GM19463 (cell line): ENCODE measurements around the gene TXNDC16.

Experiments
- ATAC-seq: cut with Tn5 transposase; IDR thresholded peaks from one replicate; pipeline ENCODE4 v1.9.1; 2021; ENCODE audit warnings: mild to moderate bottlenecking, moderate library complexity; ENCODE audit not compliant: unreplicated experiment

Gene TXNDC16

DNA sequence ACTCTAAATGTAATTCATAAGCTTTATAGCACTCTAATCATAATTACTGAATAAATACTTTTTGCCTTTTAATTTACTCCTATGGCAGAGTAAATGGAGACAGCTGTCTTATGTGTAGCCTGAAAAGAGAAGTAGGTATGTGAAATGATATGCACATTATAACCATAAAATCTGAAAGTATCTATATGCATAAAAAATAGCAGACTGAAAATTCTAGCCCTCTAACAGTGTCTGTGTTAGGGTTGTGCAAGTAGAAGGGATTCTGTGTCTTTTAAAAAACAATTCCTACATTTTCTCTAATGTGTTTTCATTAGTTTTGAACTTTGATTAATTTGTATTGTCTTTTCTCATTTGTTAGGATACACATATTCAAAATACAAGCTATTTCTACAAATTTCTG is 94.9 kb downstream of the TXNDC16 start:
- ATAC-seq, result no peak

- no peak for ATAC-seq
Observed at GRCh38 chr14:52455291-52456088, 96.8 kb downstream of the TXNDC16 start.

DNA sequence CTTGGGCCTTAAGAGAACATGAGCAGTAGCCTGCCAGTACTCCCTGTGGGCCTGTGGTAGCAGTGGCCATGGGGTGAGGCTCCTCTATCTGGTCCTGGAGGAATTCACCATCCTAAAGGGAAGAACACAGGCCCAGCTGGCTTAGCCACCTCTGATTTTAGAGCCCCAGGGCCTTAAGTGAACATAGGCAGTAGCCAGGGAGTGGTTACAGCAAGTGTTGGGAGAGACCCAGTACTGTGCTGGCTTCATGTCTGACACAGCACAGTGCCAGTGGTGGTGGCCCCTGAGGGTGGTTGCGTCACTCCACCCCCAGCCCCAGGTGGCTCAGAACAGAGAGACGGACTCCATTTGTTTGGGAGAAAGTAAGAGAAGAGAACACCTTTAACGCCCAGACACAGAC is 105.1 kb downstream of the TXNDC16 start:
- ATAC-seq, result no peak

GRCh38 chr14:52446355-52446754 is 106.0 kb downstream of the TXNDC16 start:
- no peak for ATAC-seq

DNA sequence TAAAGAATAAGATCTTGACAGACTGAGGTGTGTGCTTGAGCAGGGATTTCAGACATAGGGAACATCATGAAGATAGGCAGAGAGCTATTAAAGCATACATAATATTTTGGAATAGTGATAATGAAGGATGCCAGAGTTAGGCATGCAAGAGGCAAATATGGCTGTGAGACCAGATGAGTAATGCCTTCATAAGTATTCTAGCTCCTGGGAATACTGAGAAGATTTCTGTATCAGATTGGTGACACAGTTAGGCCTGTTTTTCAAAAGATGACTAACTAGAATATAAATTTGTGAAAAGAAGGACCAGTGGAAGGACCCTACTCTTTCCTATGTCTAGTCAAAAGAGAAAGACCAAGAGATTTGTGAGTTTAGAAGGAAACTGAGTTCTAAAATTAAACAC is 108.8 kb downstream of the TXNDC16 start:
- ATAC-seq, result no peak

DNA sequence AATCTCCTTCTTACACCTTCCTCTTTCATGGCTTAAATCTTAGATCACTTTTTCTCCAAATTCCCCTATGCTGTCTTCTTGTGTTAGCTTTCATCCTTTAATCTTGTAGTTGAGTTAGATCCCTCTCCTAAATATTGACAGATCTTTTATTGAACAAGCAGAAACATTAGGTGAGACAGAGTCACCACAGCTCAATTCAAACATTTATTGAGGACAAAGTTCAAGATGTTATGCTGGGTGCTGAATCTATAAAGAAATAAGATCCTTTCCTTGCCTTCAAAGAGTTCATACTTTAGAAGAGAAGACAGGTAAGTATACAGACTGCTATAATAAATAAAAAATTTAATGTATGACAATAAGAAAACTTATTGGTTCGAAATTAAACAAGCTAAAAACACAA is 109.7 kb downstream of the TXNDC16 start:
- no peak for ATAC-seq

DNA sequence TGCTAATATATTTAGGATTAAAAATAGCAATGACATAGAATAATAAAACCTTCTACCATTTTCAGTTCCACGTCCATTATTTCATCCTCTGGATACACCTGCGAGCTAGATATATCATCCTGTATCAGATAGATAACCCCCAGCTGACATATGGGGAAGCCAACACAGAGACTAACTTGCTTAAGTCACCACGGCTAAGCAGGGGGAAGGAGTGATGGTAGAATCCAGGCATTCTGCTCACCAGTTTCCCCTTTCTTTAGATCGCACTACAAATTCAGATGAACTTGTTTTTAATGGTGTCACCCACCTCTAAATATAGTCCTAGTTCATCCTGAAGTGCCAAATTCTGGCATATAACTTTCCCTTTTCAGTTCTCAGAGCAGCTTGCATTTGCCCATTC is 110.1 kb downstream of the TXNDC16 start:
- no peak for ATAC-seq

- ATAC-seq, result no peak
Observed at GRCh38 chr14:52439476-52439875, 112.8 kb downstream of the TXNDC16 start.

DNA sequence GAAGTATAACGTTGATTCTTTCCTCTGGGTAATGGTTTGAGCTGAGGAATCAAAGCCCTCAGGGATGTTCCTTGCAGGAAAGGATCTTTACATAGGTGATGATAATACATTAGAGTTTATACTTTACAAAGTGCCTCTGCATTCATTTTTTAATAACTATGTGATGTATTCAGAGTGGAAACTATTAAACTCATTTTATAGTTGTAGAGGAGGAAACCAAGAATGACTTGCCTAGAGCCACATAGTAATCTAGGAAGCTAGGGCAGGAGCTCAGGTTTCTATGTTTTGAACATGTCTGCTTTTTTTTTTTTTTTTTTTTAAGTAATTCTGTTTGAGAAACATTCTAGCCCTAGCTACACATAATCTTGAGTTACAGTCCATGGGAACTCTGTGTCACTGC is 117.3 kb downstream of the TXNDC16 start:
- ATAC-seq, result no peak

DNA sequence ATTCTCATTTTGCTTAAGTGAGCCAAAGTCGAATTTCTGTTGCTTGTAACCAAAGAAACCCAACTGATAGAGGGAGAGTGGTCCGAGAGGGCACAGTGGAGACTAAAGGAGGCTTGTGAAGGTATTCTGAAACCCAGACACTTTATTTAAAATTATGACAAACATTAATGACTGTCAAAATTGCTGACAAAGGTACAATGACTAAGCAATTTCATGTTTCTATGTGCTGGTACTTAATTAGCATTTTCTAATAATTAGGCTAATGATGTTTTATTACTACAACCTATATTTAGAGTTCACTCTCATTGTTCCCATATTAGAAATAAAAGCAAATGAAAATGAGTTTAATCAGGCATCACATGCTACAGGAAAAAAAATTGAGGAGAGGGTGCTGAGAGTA is 121.8 kb downstream of the TXNDC16 start:
- no peak for ATAC-seq

DNA sequence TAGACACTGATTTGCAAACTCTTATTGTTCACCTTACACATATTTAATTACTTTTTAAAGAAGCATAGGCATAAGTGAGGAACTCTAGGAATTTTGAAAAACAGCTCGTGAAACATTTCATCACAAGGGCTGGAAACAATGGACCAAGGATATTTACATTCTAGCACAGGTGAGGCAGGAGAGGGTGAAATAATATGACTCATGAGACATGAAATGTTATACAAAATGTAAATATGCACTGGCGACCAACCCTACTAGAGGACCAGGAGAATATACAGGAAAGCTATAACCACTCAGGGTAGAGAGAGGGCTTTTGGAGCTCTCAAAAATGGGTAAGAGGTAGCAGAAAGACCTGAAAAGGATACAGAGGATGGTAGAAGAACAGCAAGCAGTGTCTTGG is 122.9 kb downstream of the TXNDC16 start:
- no peak for ATAC-seq

DNA sequence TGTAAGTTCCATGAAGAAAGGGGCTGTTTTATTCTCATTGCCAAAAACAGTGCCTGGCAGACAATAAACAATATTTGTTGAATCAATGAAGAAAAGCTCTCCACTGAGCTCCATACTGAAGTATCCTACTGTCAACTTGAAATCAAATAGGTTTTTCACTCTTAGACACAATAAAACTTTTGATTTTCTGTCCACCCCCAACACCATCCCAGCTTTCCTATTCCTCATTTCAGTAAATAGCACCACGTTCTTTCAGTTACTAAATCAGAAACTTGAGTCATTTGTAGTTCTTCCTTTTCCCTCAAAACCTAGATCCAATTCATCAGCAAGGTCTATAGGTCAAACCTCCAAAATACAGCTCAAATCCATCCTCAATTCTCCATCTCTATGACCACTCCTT is 124.8 kb downstream of the TXNDC16 start:
- ATAC-seq, result no peak

- no peak for ATAC-seq
Observed at GRCh38 chr14:52422650-52423356, 129.5 kb downstream of the TXNDC16 start.

GRCh38 chr14:52417139-52417538 is 135.2 kb downstream of the TXNDC16 start:
- ATAC-seq, result no peak

GRCh38 chr14:52413729-52414408 is 138.4 kb downstream of the TXNDC16 start:
- ATAC-seq, result no peak

GRCh38 chr14:52412426-52412825 is 139.9 kb downstream of the TXNDC16 start:
- no peak for ATAC-seq

DNA sequence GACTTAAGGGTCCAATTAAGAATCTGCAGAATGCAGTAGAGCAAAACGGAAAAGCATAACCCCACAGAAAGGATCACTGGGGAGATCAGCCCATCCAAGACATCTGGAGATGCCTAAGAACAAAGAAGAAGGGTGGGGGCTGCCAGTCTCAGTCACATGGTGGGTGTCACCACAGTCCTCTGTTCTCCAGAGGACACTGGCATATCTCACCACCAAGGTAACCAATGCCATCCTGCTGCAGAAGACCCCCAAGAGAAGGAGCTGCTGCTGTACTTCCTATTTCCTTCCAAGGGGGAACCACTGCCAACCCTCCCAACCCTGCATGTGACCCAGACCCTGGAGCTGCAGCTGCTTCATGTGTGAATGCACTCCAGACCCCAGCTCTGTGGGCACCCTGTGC is 147.0 kb downstream of the TXNDC16 start:
- no peak for ATAC-seq

GRCh38 chr14:52402812-52403526 is 149.3 kb downstream of the TXNDC16 start:
- ATAC-seq, result peak; percentile 62

DNA sequence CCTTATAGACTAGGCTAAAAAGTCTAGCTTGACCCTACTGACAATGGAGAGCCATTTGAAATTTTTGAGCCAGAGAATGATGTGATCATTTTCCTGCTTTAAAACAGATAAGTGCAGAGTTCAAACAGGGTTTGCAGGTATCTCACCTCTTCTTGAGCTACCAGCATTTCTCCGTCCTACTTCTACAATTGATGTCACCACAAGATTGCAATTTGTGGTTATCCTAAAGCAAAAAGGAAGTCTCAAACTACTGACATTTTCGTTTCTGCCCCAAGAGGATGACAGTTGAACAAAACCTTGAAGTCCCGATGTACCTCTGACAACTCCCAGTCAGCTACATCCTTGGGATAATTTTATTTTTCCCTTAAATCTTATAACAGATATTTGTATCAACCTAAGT is 151.5 kb downstream of the TXNDC16 start:
- no peak for ATAC-seq

DNA sequence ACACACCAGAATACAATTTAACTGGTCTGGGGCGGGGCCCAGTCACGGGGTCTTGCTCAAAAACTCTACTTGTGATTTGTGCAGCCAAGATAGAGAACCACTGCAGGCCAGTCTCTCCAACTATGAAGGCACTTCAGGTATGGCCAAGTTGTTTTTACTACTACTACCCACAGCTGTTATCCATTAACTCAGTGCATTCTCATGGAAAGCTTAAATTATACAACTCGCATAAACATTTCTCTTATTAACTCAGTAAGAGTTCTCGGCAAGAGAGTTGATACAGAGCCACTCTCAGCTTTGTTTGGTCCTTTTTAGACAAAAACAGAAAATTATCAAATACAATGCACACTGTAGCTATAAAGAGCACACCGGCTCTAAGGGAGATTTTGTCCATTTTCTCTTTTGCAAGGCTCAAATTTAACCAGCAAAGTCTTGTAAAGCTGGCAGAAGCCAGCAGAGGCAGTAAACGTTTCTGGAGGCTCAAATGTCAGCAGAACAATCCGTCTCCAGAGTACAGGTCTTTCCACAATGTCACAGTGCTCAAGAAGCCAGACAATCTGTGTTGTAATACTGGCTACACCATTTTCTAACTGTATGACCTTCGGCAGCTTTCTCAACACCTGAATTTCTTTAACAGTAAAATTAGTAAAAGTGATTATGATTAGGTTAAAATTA is 152.2 kb downstream of the TXNDC16 start:
- ATAC-seq, result peak; percentile 51

GRCh38 chr14:52399104-52399503 is 153.2 kb downstream of the TXNDC16 start:
- no peak for ATAC-seq
